Lower leg skin (tissue), 4 donors: ENCODE results near the gene KIZ. TPM values are rescaled to one million over a fixed set of nuclear protein-coding genes. Genes with fewer than 3 reads are reported as not detected.
A peak's percentile ranks its signal among the peaks of the same experiment; 100 is the strongest.

Source experiments
- DNase-seq, 2 donors: peaks; one replicate each; pipeline ENCODE4 v3.0.0-alpha.2; 2019; ENCODE audit warnings: low spot score in 2 of 2
- H3K4me3 ChIP-seq: fragments of 200-600 bp; sonication (generic); 2 replicates; pipeline ENCODE4 v1.5.1; 2017; ENCODE audit warnings: mild to moderate bottlenecking, low read depth; ENCODE audit not compliant: poor library complexity, severe bottlenecking
- POLR2A ChIP-seq, 2 donors: fragments of 450-650 bp; IDR thresholded peaks; one replicate each; pipeline ENCODE4 v1.6.1; 2016 to 2017; ENCODE audit warnings: antibody characterized with exemption in 2 of 2, mild to moderate bottlenecking in 1 of 2, moderate library complexity in 1 of 2
- WGBS, 2 donors: methylation state at CpG; one replicate each; pipeline ENCODE4 v1.1.5; 2018; 5-methylcytosine and 5-hydroxymethylcytosine counted together
- intact Hi-C: fragments of 100-400 bp; cut with DNase I; formaldehyde crosslinking; loops from one replicate; pipeline ENCODE4 v1.15.0; 2023; ENCODE audit warnings: low total_unique reads
- total RNA-seq, 4 donors: library from RNA; depleted of rRNA; stranded (reverse); fragments of >200 nt; gene quantifications; one replicate each; pipeline ENCODE4 v1.1.0, GENCODE V29; 2016
- TF ChIP-seq, protein P1 (sequence below), 3 donors: fragments of 450-650 bp; IDR thresholded peaks; one replicate each; pipeline ENCODE4 v1.5.1; 2016; ENCODE audit warnings: antibody characterized with exemption in 3 of 3, mild to moderate bottlenecking in 3 of 3, moderate library complexity in 2 of 3

Gene KIZ
- total RNA-seq, 4 donors from 2014 or later = 17.8 to 25.0 (median 23.0) TPM

DNA sequence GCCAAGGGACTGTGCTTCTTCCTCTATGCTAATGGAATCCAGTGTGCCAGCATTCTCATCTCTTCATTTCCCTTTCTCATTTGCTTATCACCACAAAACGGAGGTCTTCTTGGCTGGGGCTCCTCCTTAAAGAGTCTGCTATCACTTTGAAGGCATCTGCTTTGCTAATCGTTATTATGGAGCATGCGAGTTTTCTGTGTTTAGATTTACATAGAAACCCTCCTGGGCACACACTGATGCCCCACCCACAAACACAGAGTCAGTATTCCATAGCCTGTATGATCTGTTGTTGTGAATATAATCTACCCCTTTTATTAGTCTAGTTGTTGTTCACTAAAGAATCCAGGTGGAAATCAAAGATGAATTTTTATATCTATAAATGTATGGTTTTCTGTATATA is 93.8 kb downstream of the KIZ start:
- intact Hi-C loops = no loop called here
- WGBS, 2 donors = 70 to 72% methylated on average over 3 of the region's 3 CpGs

DNA sequence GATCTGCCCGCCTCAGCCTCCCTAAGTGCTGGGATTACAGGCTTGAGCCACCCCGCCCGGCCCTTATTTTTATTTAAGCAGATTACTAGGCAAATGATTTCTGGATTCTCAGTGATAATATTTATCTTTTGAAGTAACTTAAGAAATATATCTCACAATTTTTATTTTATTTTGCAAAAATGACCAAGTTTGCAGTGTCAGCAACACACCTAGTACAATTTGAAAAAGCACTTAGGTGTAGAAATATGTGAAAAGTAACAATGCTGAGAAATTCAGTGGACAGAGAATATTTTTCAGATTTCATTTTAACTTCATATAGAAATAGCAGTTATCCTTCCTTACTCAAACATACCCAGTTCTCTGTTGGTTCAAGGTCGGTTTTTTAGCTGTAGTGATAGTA is 98.3 kb downstream of the KIZ start:
- no peak for DNase-seq
- H3K4me3 ChIP-seq = no peak overlapping the region
- intact Hi-C loops = no loop called here
- WGBS, 2 donors = 94 to 97% methylated on average over 4 of the region's 4 CpGs
- TF ChIP-seq, protein P1, sequence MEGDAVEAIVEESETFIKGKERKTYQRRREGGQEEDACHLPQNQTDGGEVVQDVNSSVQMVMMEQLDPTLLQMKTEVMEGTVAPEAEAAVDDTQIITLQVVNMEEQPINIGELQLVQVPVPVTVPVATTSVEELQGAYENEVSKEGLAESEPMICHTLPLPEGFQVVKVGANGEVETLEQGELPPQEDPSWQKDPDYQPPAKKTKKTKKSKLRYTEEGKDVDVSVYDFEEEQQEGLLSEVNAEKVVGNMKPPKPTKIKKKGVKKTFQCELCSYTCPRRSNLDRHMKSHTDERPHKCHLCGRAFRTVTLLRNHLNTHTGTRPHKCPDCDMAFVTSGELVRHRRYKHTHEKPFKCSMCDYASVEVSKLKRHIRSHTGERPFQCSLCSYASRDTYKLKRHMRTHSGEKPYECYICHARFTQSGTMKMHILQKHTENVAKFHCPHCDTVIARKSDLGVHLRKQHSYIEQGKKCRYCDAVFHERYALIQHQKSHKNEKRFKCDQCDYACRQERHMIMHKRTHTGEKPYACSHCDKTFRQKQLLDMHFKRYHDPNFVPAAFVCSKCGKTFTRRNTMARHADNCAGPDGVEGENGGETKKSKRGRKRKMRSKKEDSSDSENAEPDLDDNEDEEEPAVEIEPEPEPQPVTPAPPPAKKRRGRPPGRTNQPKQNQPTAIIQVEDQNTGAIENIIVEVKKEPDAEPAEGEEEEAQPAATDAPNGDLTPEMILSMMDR (IDR thresholded peaks at IDR 0.05) = no peak
- TF ChIP-seq POLR2A (IDR thresholded peaks at IDR 0.05) = no peak

More for the DNA sequence above, 93.8 kb downstream of the KIZ start:
- no peak for DNase-seq
- TF ChIP-seq, protein P1 (IDR thresholded peaks at IDR 0.05) = no peak
- no peak for TF ChIP-seq POLR2A (IDR thresholded peaks at IDR 0.05)
- H3K4me3 ChIP-seq = no peak overlapping the region

DNA sequence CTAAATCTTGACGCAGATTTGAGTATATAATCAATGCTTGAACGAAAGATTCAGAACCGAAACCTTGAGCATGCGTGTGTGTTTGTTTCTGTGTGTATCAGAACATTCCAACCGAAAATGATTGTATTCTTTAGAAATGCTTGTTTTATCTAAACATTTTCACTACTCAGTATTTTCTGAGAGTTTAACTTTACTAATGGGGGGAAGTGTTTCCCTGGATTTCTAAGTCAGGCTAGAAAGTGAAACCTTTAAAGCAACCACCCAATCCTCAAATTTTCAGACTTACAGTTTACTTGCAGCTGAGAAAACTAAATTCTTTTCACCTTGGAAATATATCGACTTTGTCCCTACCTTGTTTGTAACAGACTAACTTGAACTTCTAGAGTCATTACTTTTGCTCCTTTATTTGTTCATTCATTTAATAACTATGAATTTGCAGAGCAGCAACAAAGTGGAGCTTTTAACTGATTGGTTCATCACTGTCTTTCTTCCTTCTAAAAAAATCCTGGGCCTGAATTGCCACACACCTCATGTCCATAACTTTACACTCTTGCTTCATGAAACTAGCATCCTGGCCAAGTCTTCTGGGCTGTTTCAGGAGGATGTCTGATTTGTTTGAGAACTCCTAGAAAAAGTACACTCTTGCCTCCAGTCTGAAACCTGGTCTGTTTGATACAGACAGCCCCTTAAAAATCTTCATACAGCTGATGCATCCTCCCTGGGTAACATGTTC is 99.5 kb downstream of the KIZ start:
- no peak for DNase-seq
- intact Hi-C loops = no loop called here
- 94 to 95% methylated on average over 6 of the region's 6 CpGs for WGBS, 2 donors
- no peak overlapping the region for H3K4me3 ChIP-seq
- TF ChIP-seq POLR2A (IDR thresholded peaks at IDR 0.05) = no peak
- TF ChIP-seq, protein P1 (IDR thresholded peaks at IDR 0.05) = no peak

DNA sequence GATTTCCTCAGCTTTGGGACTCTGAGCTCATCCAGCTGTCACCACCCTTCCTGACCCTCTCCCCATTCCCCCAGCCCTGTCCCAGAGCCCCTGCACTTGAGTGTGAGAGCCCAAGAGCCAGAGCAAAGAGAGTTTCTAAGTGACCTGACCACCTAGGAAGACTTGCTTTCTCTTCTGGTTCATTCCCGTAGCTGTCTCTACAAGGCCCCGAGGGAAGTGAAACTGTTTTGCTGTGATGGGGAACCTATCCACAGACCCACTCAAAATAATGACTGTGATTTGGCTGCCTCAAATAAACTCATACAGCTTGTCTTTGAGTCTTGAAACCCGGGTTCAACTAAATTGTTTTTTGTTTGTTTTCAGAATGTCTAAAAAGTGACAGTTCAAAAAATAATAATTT is 102.6 kb downstream of the KIZ start:
- TF ChIP-seq POLR2A (IDR thresholded peaks at IDR 0.05) = no peak
- TF ChIP-seq, protein P1 (IDR thresholded peaks at IDR 0.05) = no peak
- peak in 1 of 2 donors; percentile 63 for DNase-seq
- intact Hi-C loops = no loop called here
- no peak overlapping the region for H3K4me3 ChIP-seq
- 78 to 90% methylated on average over 3 of the region's 3 CpGs for WGBS, 2 donors

DNA sequence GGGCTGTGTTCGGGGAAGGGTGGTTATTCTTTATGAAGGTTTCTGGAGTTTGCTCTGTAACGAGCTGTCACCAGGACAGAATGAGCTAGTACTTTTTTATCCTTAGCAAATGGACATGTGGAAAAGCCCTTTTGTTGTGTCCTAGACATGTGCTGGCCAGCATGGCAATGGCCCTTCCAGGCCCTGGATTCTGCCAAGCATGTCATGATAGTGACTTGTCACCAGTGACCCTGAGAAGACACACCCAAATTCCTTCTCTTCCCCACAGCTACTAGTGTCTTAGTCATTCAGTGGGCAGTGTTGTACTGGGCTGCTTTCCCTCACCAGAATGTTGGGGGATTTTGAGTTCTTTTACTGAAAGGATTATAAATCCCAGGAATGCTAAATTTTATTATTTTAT is 103.3 kb downstream of the KIZ start:
- DNase-seq = peak in 1 of 2 donors; percentile 37
- H3K4me3 ChIP-seq = no peak overlapping the region
- TF ChIP-seq, protein P1 (IDR thresholded peaks at IDR 0.05) = no peak
- TF ChIP-seq POLR2A (IDR thresholded peaks at IDR 0.05) = no peak
- 79 to 94% methylated on average over 2 of the region's 2 CpGs for WGBS, 2 donors
- intact Hi-C loops = no loop called here

DNA sequence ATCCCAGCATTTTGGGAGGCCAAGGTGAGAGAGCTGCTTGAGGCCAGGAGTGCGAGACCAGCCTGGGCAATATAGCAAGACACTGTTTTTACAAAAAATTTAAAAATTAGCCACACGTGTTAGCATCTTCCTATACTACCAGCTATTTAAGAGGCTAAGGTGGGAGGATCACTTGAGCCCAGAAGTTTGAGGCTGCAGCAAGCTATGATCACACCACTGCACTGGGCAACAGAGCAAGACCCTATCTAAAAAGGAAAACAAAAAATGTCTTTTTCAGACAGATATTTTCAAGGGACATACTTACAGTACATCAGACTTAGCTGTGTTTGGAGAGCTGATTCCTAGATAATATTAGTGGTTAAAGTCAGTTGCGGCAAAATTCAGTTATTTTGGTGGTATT is 104.3 kb downstream of the KIZ start:
- TF ChIP-seq, protein P1 (IDR thresholded peaks at IDR 0.05) = no peak
- TF ChIP-seq POLR2A (IDR thresholded peaks at IDR 0.05) = no peak
- intact Hi-C loops = no loop called here
- H3K4me3 ChIP-seq = no peak overlapping the region
- no peak for DNase-seq
- 97 to 98% methylated on average over 3 of the region's 3 CpGs for WGBS, 2 donors
